DMS114 treated with DMSO at 0.1 percent for 48 hours (cell line): ENCODE data around the gene BRIP1.
"Not testable (repeated sequence)": the region's sequence is repeated elsewhere in the genome, so short reads cannot be mapped to it uniquely, and the experiment has no call there.

Experiments
- DNase-seq: peaks from one replicate; lab custom pipeline; 2025; ENCODE audit not compliant: unreplicated experiment; lab: John Stamatoyannopoulos, UW

The BRIP1 gene

DNA sequence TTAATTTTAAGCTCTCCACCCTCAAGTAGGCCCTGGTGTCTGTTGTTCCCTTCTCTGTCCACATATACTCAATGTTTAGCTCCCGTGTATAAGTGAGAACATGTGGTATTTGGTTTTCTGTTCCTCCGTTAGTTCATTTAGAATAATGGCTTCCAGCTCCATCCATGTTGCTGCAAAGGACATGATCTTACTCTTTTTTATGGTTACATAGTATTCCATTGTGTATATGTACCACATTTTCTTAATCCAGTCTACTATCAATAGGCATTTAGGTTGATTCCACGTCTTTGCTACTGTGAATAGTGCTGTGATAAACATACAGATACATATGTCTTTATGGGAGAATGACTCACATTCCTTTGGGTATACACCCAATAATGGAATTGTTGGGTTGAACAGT lies 160.9 kb downstream of the BRIP1 start:
- DNase-seq: no peak

DNA sequence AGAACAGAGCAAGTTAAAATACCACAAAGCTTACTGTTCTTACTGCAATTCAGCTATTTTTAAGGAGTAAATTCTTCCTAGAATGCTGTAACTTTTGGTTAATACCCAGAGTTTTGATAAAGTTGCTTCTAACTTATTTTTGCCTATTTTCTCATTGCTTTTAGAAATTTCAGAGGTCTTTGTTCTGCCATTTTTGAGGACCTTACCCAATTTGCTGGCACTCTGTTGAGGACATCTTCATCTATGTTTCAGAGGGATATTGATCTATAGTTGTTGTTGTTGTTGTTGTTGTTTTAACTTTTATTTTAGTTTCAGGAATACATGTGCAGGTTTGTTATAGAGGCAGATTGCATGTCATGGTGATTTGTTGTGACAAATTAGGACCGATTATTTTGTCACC lies 161.3 kb downstream of the BRIP1 start:
- no peak for DNase-seq

DNA sequence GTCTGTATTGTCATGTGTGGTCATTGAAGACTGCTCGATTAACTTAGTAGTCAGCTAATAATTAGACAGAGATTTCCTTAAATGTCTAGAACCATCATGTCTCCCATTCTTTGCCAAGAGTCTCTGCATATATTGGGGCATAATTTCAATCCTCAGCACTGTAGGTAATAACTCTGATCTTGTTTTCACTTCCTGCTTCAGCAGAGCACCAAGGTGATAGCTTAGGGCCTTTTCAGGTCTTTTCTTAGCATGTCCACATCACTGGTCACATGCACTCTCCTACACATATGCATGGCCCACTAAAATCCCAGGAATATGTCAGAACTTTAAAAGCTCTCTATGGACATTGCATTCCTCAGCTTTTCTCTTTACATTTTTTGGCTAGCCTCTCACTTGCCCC lies 162.0 kb downstream of the BRIP1 start:
- no peak for DNase-seq

GRCh38 chr17:61700252-61700651 lies 163.1 kb downstream of the BRIP1 start:
- DNase-seq: no peak

DNA sequence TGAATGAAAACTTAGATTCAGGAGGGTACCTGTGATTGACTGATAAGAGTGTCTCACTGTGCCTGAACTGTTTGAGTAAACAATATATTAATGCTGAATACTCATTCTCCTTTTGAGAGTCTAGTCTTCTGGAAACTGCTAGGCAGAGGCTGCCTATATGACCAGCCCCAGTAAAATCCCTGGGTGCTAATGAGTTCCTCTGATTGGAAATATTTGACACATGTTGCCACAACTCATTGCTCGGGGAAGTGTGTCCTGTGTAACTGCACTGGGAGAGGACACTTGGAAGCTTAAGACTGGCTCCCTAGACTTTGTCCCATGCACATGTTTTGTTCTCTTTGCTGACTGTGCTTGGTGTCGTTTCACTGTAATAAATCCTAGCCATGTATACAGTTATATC lies 163.6 kb downstream of the BRIP1 start:
- no peak for DNase-seq

GRCh38 chr17:61699032-61699431 lies 164.3 kb downstream of the BRIP1 start:
- no peak for DNase-seq

- DNase-seq: no peak
Measured at GRCh38 chr17:61698244-61698643, 165.1 kb downstream of the BRIP1 start.

- no peak for DNase-seq
Measured at GRCh38 chr17:61695779-61696337, 167.5 kb downstream of the BRIP1 start.

- DNase-seq: no peak
Measured at GRCh38 chr17:61694095-61694494, 169.2 kb downstream of the BRIP1 start.

GRCh38 chr17:61689610-61690180 lies 173.6 kb downstream of the BRIP1 start:
- no peak for DNase-seq

GRCh38 chr17:61687769-61688168 lies 175.6 kb downstream of the BRIP1 start:
- no peak for DNase-seq

GRCh38 chr17:61686113-61686512 lies 177.2 kb downstream of the BRIP1 start:
- DNase-seq: no peak

DNA sequence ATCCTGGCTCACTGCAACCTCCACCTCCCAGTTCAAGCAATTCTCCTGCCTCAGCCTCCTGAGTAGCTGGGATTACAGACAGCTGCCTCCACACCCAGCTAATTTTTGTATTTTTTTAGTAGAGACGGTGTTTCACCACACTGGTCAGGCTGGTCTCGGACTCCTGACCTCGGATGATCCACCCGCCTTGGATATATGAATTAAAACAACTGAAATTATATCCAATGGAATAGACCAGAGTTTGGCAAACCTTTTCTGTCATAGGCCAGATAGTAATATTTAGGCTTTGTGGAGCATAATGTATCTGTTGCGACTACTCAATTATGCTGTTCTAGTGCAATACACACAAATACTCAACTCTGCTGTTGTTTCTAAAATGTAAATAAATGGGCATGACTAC lies 178.5 kb downstream of the BRIP1 start:
- no peak for DNase-seq

GRCh38 chr17:61684172-61684571 lies 179.2 kb downstream of the BRIP1 start:
- no peak for DNase-seq

GRCh38 chr17:61683466-61683865 lies 179.9 kb downstream of the BRIP1 start:
- no peak for DNase-seq

DNA sequence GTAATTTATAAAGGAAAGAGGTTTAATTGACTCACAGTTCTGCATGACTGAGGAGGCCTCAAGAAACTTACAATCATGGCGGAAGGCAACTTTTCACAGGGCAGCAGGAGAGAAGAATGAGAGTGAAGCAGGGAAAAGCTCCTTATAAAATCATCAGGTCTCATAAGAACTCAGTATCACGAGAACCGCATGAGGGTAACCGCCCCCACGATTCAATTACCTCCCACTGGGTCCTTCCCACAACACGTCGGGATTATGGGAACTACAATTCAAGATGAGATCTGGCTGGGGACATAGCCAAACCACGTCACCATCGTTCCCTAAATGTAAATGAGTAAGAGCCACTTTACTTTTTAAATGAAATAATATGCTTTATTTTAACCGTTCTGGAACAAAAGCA lies 182.4 kb downstream of the BRIP1 start:
- DNase-seq: no peak

GRCh38 chr17:61678339-61678738 lies 185.0 kb downstream of the BRIP1 start:
- DNase-seq: no peak

GRCh38 chr17:61677150-61677811 lies 186.0 kb downstream of the BRIP1 start:
- not testable (repeated sequence) for DNase-seq

DNA sequence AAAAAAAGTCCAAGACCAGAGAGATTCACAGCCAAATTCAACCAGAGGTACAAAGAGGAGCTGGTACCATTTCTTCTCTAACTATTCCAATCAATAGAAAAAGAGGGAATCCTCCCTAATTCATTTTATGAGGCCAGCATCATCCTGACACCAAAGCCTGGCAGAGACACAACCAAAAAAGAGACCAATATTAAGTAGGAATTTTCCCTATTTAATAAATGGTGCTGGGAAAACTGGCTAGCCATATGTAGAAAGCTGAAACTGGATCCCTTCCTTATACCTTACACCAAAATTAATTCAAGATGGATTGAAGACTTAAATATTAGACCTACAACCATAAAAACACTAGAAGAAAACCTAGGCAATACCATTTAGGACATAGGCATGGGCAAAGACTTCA lies 186.8 kb downstream of the BRIP1 start:
- not testable (repeated sequence) for DNase-seq

DNA sequence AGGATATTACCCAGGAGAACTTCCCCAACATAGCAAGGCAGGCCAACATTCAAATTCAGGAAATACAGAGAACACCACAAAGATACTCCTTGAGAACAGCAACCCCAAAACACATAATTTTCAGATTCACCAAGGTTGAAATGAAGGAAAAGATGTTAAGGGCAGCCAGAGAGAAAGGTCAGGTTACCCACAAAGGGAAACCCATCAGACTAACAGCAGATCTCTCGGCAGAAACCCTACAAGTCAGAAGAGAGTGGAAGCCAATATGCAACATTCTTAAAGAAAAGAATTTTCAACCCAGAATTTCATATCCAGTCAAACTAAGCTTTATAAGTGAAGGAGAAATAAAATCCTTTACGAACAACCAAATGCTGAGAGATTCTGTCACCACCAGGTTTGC lies 188.7 kb downstream of the BRIP1 start:
- DNase-seq: not testable (repeated sequence)

GRCh38 chr17:61673019-61673897 lies 190.1 kb downstream of the BRIP1 start:
- DNase-seq: not testable (repeated sequence)

GRCh38 chr17:61672140-61672539 lies 191.2 kb downstream of the BRIP1 start:
- no peak for DNase-seq
